Measurements from ENCODE around the gene ZNF367. TPM values are rescaled to one million over a fixed set of nuclear protein-coding genes. Genes with fewer than 3 reads are reported as not detected.

ZNF367 gene
- total and polyA plus RNA-seq, 2 donors (not counting 1 experiment from before 2014, with no cell fraction given), result 1.3 to 2.2 TPM

- Mint-ChIP-seq H3K4me3 (no peak overlapping the region), H3K27me3 (no peaks in the 10 kb centered on the region), H3K9me3 (ENCODE audit: insufficient read depth) (peaks cover 2% of the 10 kb centered on the region), H3K4me1 (peaks cover 15% of the 10 kb centered on the region), H3K27ac (no peak overlapping the region)
- intact Hi-C loops (cut with micrococcal nuclease), result no loop called here
- Histone ChIP-seq H2AFZ (ENCODE audit: insufficient read depth, low read depth, low read length, poor library complexity, severe bottlenecking) (no peak overlapping the region), H3K4me2 (replicated peaks; ENCODE audit: low read depth, low read length, poor library complexity, severe bottlenecking) (no peak overlapping the region), H3K27ac (ENCODE audit: low read length in 2 of 2) (no peak overlapping the region), H3K4me1 (ENCODE audit: control insufficient read depth in 2 of 2, insufficient read depth in 2 of 2, low read length in 2 of 2) (peaks cover 12 to 14% of the 10 kb centered on the region in 2 donors), H3K9ac (ENCODE audit: low read length) (no peak overlapping the region), H3K4me3 (ENCODE audit: control extremely low read depth in 1 of 5, extremely low read depth in 1 of 5, insufficient read depth in 1 of 5, low read depth in 2 of 5, low read length in 4 of 5) (no peak overlapping the region), H3K27me3 (replicated peaks in 1 of 4; ENCODE audit: control extremely low read depth in 1 of 4, control insufficient read depth in 3 of 4, insufficient read depth in 4 of 4, low read length in 3 of 4) (no peaks in the 10 kb centered on the region), H4K20me1 (ENCODE audit: control insufficient read depth, insufficient read depth, low read length, poor library complexity, severe bottlenecking) (no peaks in the 10 kb centered on the region), H3K36me3 (replicated peaks in 1 of 2; ENCODE audit: control extremely low read depth in 1 of 2, control insufficient read depth in 1 of 2, extremely low read depth in 1 of 2, insufficient read depth in 2 of 2, low read length in 1 of 2) (no peaks in the 10 kb centered on the region), H3K9me3 (ENCODE audit: control extremely low read depth in 1 of 3, control insufficient read depth in 2 of 3, insufficient read depth in 1 of 3, low read length in 2 of 3) (peaks cover 0 to 8% (median 4%) of the 10 kb centered on the region in 3 donors), H3K79me2 (ENCODE audit: control insufficient read depth, insufficient read depth, low read length) (peaks cover 39% of the 10 kb centered on the region)
- DNase-seq (no peak), ATAC-seq (ENCODE audit: low read depth) (no peak)
- ChIA-PET POLR2A (no interaction called here), CTCF (interaction anchor here (0.6 to 1.0 kb wide), 2 partner anchors 72 to 78 kb away, joined by 3 to 4 read pairs; no protein-coding TSS in a partner anchor)
- TF ChIP-seq EZH2 (IDR thresholded peaks at IDR 0.05; ENCODE audit: borderline replicate concordance, insufficient read depth, low read depth, low read length, poor library complexity, severe bottlenecking) (no peak), CTCF (IDR thresholded peaks at IDR 0.05) (no peak)
Observed at GRCh38 chr9:96400132-96400910, 17.8 kb downstream of the ZNF367 start.

GRCh38 chr9:96399325-96399633 lies 18.9 kb downstream of the ZNF367 start:
- intact Hi-C loops (cut with micrococcal nuclease), result no loop called here
- H2AFZ ChIP-seq (ENCODE audit: insufficient read depth, low read depth, low read length, poor library complexity, severe bottlenecking), result peak overlapping the region; percentile 37
- peaks cover 0 to 8% (median 4%) of the 10 kb centered on the region in 3 donors for H3K9me3 ChIP-seq (ENCODE audit: control extremely low read depth in 1 of 3, control insufficient read depth in 2 of 3, insufficient read depth in 1 of 3, low read length in 2 of 3)
- H3K27me3 ChIP-seq (replicated peaks in 1 of 4; ENCODE audit: control extremely low read depth in 1 of 4, control insufficient read depth in 3 of 4, insufficient read depth in 4 of 4, low read length in 3 of 4), result no peaks in the 10 kb centered on the region
- peak overlapping the region; percentile 1 for H3K4me3 Mint-ChIP-seq
- ATAC-seq (ENCODE audit: low read depth), result no peak
- peaks cover 15% of the 10 kb centered on the region for H3K4me1 Mint-ChIP-seq
- peak overlapping the region; percentile 43 to 50 for H3K27ac ChIP-seq (ENCODE audit: low read length in 2 of 2)
- H3K27ac Mint-ChIP-seq, result peak overlapping the region; percentile 73
- H3K4me2 ChIP-seq (replicated peaks; ENCODE audit: low read depth, low read length, poor library complexity, severe bottlenecking), result peak overlapping the region; percentile 48
- H3K79me2 ChIP-seq (ENCODE audit: control insufficient read depth, insufficient read depth, low read length), result peaks cover 34% of the 10 kb centered on the region
- DNase-seq, result no peak
- H3K4me3 ChIP-seq (ENCODE audit: control extremely low read depth in 1 of 5, extremely low read depth in 1 of 5, insufficient read depth in 1 of 5, low read depth in 2 of 5, low read length in 4 of 5), result no peak overlapping the region
- 100% methylated on average over 1 of the region's 3 CpGs for WGBS (ENCODE audit: insufficient coverage)
- CTCF ChIA-PET, result interaction anchor here (1.3 kb wide), 1 partner anchor 267 kb away, joined by 3 read pairs; no protein-coding TSS in a partner anchor
- no peak for TF ChIP-seq CTCF (IDR thresholded peaks at IDR 0.05)
- TF ChIP-seq EZH2 (IDR thresholded peaks at IDR 0.05; ENCODE audit: borderline replicate concordance, insufficient read depth, low read depth, low read length, poor library complexity, severe bottlenecking), result no peak
- peaks cover 12 to 14% of the 10 kb centered on the region in 2 donors for H3K4me1 ChIP-seq (ENCODE audit: control insufficient read depth in 2 of 2, insufficient read depth in 2 of 2, low read length in 2 of 2)
- H3K9me3 Mint-ChIP-seq (ENCODE audit: insufficient read depth), result peaks cover 2% of the 10 kb centered on the region
- peak overlapping the region; percentile 2 for H3K9ac ChIP-seq (ENCODE audit: low read length)
- H4K20me1 ChIP-seq (ENCODE audit: control insufficient read depth, insufficient read depth, low read length, poor library complexity, severe bottlenecking), result no peaks in the 10 kb centered on the region
- H3K36me3 ChIP-seq (replicated peaks in 1 of 2; ENCODE audit: control extremely low read depth in 1 of 2, control insufficient read depth in 1 of 2, extremely low read depth in 1 of 2, insufficient read depth in 2 of 2, low read length in 1 of 2), result no peaks in the 10 kb centered on the region
- POLR2A ChIA-PET, result interaction anchor here (0.7 kb wide), 1 partner anchor 13 kb away, joined by 3 read pairs; no protein-coding TSS in a partner anchor
- H3K27me3 Mint-ChIP-seq, result no peaks in the 10 kb centered on the region

All from B cell (primary cell).